Fibroblast of lung (primary cell): ENCODE measurements around the gene PIGC.

Experiments used
- EZH2 ChIP-seq: IDR thresholded peaks from 2 replicates; pipeline ENCODE4 v1.5.1; 2012; ENCODE audit warnings: low read length, control low read depth, mild to moderate bottlenecking; ENCODE audit errors: missing control alignments
- TF ChIP-seq, protein P1 (sequence below), 2 donors: IDR thresholded peaks in 1 of 2; conservative IDR thresholded peaks in 1 of 2; 1 replicate in 1 of 2; 2 replicates in 1 of 2; pipeline ENCODE4 v1.5.1; 2011 to 2012; ENCODE audit warnings: low read length in 2 of 2, control low read depth in 1 of 2, inconsistent platforms in 1 of 2, low read depth in 1 of 2, mild to moderate bottlenecking in 1 of 2

DNA sequence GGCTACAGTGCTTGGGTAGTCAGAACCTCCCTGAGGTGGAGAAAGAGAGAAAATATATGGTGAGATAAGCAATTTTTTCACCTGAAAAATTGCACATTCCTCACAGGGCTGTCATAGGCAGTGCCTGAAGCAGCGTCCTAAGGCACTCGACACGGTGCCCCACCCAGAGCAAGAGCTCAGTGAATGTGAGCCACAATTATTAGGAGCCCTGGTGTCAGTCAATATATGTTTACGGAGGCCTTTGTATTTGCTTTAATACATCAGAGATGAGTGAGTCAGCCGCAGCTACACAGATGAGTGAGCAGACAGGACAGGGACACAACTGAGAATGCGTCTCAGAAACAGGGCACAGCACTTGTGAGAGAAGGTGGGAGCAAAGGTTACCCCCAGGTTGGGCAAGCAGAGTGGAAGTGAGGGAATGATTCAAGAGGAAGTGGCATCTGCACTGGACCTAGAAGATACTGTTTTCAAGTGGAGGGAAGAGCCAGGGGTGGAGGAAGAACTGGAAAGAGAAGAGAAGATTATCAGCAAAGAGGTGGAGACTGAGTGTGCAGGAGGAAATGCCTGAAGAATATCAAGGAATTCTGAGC lies 5.2 kb upstream of the PIGC start:
- TF ChIP-seq EZH2 = no peak
- TF ChIP-seq, protein P1, sequence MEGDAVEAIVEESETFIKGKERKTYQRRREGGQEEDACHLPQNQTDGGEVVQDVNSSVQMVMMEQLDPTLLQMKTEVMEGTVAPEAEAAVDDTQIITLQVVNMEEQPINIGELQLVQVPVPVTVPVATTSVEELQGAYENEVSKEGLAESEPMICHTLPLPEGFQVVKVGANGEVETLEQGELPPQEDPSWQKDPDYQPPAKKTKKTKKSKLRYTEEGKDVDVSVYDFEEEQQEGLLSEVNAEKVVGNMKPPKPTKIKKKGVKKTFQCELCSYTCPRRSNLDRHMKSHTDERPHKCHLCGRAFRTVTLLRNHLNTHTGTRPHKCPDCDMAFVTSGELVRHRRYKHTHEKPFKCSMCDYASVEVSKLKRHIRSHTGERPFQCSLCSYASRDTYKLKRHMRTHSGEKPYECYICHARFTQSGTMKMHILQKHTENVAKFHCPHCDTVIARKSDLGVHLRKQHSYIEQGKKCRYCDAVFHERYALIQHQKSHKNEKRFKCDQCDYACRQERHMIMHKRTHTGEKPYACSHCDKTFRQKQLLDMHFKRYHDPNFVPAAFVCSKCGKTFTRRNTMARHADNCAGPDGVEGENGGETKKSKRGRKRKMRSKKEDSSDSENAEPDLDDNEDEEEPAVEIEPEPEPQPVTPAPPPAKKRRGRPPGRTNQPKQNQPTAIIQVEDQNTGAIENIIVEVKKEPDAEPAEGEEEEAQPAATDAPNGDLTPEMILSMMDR (conservative IDR thresholded peaks at IDR 0.05 in 1 of 2, IDR thresholded peaks at IDR 0.05 in 1 of 2; ENCODE audit: low read depth in 1 of 2, low read length in 2 of 2) = no peak
